Jurkat, Clone E6-1 (cell line): Measurements from ENCODE around the gene ATP5PF.
"Not testable (repeated sequence)": the region's sequence is repeated elsewhere in the genome, so short reads cannot be mapped to it uniquely, and the experiment has no call there.

Experiments used
- DNase-seq: peaks from one replicate; pipeline ENCODE4 v3.0.0-alpha.2; 2011; ENCODE audit warnings: low read depth, low spot score
- H3K4me3 ChIP-seq: 2 replicates; pipeline ENCODE4 v1.5.1; 2011; ENCODE audit warnings: mild to moderate bottlenecking, low read length, control low read depth, moderate library complexity

The ATP5PF gene

GRCh38 chr21:25733859-25734653 is 648 bp downstream of the ATP5PF start:
- DNase-seq = no peak
- peak overlapping the region; percentile 95 for H3K4me3 ChIP-seq

GRCh38 chr21:25732091-25732760 is 2.5 kb downstream of the ATP5PF start:
- H3K4me3 ChIP-seq = no peak overlapping the region
- DNase-seq = no peak

GRCh38 chr21:25722631-25723030 is 12.1 kb downstream of the ATP5PF start:
- no peak overlapping the region for H3K4me3 ChIP-seq
- no peak for DNase-seq

GRCh38 chr21:25721987-25722386 is 12.7 kb downstream of the ATP5PF start:
- no peak overlapping the region for H3K4me3 ChIP-seq
- no peak for DNase-seq

- no peak overlapping the region for H3K4me3 ChIP-seq
- no peak for DNase-seq
Measured at GRCh38 chr21:25717491-25718147, 17.1 kb downstream of the ATP5PF start.

GRCh38 chr21:25714066-25714465 is 20.6 kb downstream of the ATP5PF start:
- H3K4me3 ChIP-seq, DNase-seq: not testable (repeated sequence)

GRCh38 chr21:25710550-25710949 is 24.2 kb downstream of the ATP5PF start:
- H3K4me3 ChIP-seq = no peak overlapping the region
- no peak for DNase-seq

- no peak for DNase-seq
- H3K4me3 ChIP-seq = no peak overlapping the region
Measured at GRCh38 chr21:25709684-25710265, 24.9 kb downstream of the ATP5PF start.

GRCh38 chr21:25708467-25709065 is 26.1 kb downstream of the ATP5PF start:
- no peak overlapping the region for H3K4me3 ChIP-seq
- DNase-seq = peak; percentile 38

- no peak for DNase-seq
Measured at GRCh38 chr21:25701529-25701928, 33.2 kb downstream of the ATP5PF start.

GRCh38 chr21:25700741-25701140 is 34.0 kb downstream of the ATP5PF start:
- no peak overlapping the region for H3K4me3 ChIP-seq
- DNase-seq = no peak

More at GRCh38 chr21:25701529-25701928, 33.2 kb downstream of the ATP5PF start:
- H3K4me3 ChIP-seq = no peak overlapping the region

- not testable (repeated sequence) for DNase-seq, H3K4me3 ChIP-seq
Measured at GRCh38 chr21:25695461-25695860, 39.2 kb downstream of the ATP5PF start.

- no peak for DNase-seq
Measured at GRCh38 chr21:25691976-25692375, 42.7 kb downstream of the ATP5PF start.

GRCh38 chr21:25689226-25689625 is 45.5 kb downstream of the ATP5PF start:
- DNase-seq = no peak
- H3K4me3 ChIP-seq = no peak overlapping the region

More at GRCh38 chr21:25691976-25692375, 42.7 kb downstream of the ATP5PF start:
- no peak overlapping the region for H3K4me3 ChIP-seq

- DNase-seq = no peak
- no peak overlapping the region for H3K4me3 ChIP-seq
Measured at GRCh38 chr21:25688275-25689155, 46.2 kb downstream of the ATP5PF start.

GRCh38 chr21:25687787-25688186 is 46.9 kb downstream of the ATP5PF start:
- no peak overlapping the region for H3K4me3 ChIP-seq
- DNase-seq = no peak

- DNase-seq = no peak
- no peak overlapping the region for H3K4me3 ChIP-seq
Measured at GRCh38 chr21:25682382-25682781, 52.3 kb downstream of the ATP5PF start.

- no peak overlapping the region for H3K4me3 ChIP-seq
- no peak for DNase-seq
Measured at GRCh38 chr21:25676451-25676850, 58.3 kb downstream of the ATP5PF start.
